Astrocyte (in vitro differentiated cells and primary cell): ENCODE results near the gene IL20RB.

Experiments used
- CTCF ChIP-seq: IDR thresholded peaks from 2 replicates; pipeline ENCODE4 v1.5.1; 2011; ENCODE audit warnings: low read depth, mild to moderate bottlenecking, inconsistent platforms, low read length, moderate library complexity; ENCODE audit not compliant: insufficient read depth
- EZH2 ChIP-seq: IDR thresholded peaks from 2 replicates; pipeline ENCODE4 v1.6.1; 2012; ENCODE audit warnings: mild to moderate bottlenecking, low read length, inconsistent platforms; ENCODE audit not compliant: insufficient read depth

- no peak for TF ChIP-seq EZH2
- TF ChIP-seq CTCF = no peak
These were observed 37.9 kb downstream of the IL20RB start for GRCh38 chr3:136995652-136996051.
